Glomerular visceral epithelial cell (primary cell): ENCODE results near the gene BRI3.

Source experiments
- DNase-seq: peaks from one replicate; pipeline ENCODE4 v3.0.0-alpha.2; 2016; ENCODE audit errors: extremely low spot score

The BRI3 gene

DNA sequence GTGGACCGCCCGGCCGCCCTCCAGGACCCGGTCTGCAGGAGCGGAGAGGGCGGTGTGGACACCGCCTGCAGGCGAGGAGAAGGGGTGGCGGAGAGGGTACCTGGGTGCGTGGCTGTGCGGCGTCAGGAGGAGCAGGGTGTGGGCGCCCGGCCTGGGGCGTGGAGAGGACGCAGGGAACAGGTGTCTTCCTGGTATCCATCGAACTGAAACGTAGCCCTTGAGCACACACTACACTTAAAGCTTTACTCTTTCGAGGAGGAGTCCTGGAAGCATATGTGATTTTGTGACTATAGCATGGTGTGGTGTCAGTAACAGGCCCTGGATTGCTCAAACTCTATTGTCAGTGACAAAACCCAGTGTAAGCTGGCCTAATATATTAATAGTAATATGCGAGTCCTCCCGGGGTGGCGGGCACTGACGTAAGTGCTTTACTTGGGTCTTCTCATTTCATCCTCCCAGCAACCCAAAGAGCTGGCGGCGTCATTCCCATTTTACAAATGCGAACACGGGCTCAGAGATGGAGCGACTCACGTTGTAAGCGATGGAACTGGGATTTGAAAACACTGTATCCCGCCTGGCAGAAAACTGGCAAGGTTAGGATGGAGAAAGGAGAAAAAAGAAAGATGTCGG lies 28.9 kb upstream of the BRI3 start:
- no peak for DNase-seq

DNA sequence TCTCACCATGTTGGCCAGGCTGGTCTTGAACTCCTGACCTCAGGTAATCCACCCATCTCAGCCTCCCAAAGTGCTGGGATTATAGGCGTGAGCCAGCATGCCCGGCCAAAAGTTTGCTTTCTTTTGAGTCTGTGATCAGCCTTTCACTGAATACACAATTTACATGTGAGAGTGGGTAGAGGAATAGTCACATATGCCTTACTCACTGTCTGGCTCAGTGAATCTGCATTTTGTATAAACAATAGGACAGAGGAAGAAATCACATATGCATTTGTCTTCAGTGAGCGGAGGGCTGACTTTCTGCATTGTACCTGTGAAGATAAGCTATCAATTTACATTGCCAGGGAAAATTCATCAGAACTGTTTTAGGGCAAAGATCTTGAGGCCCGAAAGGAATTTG lies 27.0 kb upstream of the BRI3 start:
- DNase-seq = no peak

- no peak for DNase-seq
These were observed 26.4 kb upstream of the BRI3 start for GRCh38 chr7:98254951-98255610.

GRCh38 chr7:98256431-98256830 lies 25.1 kb upstream of the BRI3 start:
- DNase-seq = no peak

DNA sequence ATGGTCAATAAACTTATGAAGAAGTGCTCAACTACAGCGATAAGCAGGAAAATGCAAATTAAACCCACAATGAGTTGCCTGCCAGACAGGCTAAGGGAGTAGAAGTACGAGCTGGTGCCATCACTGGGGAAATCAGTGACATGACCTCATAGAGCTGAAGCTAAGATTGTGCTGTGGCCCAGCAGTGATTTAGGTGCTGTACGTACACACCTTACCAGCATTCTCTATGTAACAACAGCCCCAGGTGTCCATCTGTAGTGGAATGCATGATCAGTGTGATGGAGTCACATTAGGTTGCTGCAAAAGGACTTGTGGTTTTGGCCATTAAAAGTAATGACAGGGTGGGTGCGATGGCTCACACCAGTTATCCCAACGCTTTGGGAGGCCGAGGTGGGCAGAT lies 23.8 kb upstream of the BRI3 start:
- DNase-seq = no peak

- DNase-seq = peak; percentile 51
These were observed 15.6 kb upstream of the BRI3 start for GRCh38 chr7:98265841-98266271.

DNA sequence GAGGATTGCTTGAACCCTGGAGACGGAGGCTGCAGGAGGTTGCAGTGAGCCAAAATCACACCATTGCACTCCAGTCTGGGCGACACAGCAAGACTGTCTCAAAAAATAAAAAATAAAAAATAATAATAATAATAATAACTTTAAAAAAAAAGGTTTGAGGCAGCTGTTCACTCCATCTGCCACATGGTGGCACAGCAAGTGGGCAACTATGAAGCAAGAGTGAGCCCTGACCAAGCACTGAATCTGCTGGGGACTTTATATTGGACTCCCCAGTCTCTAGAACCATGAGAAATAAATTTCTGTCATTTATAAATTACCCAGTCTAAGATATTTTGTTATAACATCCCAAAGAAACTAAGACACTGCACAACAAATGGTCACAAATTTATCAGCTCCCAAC lies 14.6 kb upstream of the BRI3 start:
- no peak for DNase-seq

- no peak for DNase-seq
These were observed 14.2 kb upstream of the BRI3 start for GRCh38 chr7:98267303-98267702.

DNA sequence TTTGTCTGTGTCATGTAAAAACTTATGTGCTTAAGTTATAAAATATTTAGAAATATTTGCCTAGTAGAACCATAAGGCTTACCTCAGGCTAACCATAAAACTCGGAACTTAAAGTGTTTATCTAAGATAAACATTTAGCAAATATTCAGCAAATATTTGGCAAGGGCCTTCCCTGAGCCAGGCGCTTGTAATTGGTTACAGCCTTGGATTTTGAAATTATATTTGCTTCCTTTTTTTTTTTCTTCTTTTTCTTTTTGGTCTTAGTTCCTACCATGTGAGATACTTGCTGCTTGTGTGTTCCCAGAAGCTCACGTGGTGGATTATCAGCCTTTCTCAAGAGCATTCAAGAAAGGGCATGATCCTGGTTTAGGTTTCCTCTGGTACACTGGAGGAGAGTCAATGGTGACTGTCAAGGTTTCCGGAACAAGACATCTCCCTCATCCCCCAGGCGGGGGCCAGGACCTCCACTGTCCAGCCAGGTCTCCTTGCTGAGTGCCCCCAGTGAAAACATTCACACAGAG lies 5.2 kb upstream of the BRI3 start:
- no peak for DNase-seq

DNA sequence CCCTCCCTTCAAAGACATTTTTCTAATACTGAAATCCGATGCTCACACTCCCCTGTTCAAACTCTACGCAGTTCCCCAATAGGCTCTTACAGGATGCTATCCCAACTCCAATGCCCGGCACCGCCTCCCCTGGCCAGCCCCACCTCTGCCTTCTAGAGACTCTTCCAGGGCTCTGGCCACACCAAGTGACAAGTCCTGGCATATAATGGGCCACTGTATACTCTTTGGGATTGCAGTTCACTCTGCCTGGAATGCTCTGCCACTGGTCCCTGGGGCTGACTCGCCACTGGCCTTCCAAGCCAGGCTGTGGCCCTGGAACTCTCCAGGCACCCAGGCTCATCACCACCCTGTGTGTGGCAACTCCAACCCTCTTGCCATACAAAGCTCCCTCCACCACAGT lies 3.1 kb upstream of the BRI3 start:
- DNase-seq = no peak

DNA sequence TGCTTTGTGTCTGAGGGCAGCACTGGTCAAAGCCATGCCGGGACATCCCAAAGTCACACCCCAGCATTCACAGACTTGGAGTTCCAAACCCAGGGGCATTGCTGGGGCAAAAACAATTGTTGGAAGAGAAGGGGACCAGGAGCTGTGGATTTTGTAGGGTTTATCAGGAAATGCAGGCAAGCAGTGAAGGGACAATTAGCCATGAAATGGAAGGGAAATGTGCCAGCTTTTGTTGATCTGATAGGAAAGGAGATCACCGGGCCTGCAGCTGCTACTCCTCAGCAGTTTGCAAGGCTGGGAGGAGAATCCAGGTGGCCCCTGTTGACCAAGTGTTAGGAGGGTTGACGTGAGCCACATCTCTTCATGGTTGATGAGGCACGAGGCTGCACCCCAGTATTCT lies 2.5 kb upstream of the BRI3 start:
- no peak for DNase-seq

DNA sequence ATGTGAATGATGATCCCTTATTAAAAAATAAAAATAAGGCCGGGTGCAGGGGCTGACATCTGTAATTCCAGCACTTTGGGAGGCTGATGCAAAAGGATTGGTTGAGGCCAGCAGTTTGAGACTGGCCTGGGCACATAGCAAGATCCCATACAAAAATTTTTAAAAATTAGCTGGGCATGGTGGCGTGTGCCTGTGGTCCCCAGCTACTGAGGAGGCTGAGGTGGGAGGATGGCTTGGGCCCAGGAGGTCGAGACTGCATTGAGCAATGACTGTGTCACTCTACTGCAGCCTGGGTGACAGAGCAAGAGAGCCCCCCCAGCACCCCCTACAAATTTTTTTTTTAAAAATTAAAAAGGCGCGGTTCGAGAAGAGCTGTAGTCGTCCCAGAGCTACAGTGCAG lies 1.2 kb upstream of the BRI3 start:
- DNase-seq = no peak

DNA sequence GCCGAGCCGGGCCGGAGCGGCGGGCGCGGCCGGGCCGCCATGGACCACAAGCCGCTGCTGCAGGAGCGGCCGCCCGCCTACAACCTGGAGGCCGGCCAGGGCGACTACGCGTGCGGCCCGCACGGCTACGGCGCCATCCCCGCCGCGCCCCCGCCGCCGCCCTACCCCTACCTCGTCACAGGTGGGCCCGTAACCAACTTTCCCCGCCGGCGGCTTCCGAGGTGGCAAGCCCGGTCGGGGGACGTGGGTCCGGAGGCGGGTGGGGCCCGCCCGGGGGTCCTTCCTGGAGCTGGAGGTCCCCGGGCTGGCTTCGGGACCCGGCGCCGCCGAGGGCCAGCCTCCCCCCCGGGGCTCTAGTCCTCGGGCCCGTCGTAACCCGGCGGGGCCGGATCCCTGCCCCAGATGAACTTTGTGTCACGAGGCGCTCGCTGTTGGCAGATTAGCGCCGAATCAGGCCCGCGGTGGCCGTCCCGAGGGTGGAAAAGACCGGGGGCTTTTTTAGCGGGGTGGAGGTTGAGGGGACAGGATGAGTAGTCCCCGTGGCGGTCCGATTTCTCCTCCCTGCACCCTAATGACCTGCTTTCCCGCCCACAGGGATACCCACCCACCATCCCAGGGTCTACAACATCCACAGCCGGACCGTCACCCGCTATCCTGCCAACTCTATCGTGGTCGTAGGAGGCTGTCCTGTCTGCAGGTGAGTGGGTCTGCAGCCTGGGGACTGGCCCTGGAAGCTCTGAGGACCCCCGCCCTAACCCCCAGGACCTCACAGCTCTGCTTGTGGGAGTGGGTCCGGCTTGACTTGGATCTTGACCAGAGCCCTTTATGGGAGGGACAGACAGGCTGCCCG lies 496 bp downstream of the BRI3 start:
- no peak for DNase-seq

DNA sequence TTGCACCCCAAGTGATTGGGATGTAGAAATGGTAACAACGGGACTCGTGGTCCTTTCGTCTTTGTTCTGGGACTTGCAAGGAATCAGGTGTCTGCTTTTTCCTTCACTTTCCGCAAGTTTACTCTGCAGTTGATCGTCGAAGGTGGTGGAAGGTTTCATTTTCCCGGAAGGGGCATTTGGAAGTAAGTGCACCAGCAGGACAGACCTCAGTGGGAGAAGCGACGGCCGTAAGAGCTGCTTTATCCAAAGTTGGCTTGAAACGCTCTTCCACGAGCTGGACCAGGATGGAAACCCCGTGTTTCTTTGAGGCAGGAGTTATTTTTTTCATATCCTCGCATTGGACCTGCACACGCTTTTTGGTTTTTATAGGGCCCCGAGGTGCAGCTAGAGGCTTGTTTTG lies 1.2 kb downstream of the BRI3 start:
- DNase-seq = no peak

- peak; percentile 38 for DNase-seq
These were observed 1.8 kb downstream of the BRI3 start for GRCh38 chr7:98283127-98283886.

DNA sequence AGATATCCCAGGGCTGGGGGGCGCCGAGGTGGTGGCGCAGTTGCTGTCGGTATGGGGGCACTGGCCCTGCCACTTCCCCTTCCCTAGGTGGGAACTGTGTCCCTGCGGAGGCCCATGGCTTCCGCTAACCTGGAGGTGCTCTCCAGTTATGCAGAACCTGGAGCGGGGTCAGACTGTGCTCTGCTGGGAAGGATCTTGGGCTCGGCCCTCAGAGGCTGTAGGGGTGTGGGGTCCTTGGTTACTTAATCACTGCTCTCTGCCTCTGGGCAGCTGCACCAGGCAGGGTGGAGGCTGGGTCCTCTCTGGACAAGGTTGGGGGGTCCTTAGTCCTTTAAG lies 2.4 kb downstream of the BRI3 start:
- DNase-seq = no peak

DNA sequence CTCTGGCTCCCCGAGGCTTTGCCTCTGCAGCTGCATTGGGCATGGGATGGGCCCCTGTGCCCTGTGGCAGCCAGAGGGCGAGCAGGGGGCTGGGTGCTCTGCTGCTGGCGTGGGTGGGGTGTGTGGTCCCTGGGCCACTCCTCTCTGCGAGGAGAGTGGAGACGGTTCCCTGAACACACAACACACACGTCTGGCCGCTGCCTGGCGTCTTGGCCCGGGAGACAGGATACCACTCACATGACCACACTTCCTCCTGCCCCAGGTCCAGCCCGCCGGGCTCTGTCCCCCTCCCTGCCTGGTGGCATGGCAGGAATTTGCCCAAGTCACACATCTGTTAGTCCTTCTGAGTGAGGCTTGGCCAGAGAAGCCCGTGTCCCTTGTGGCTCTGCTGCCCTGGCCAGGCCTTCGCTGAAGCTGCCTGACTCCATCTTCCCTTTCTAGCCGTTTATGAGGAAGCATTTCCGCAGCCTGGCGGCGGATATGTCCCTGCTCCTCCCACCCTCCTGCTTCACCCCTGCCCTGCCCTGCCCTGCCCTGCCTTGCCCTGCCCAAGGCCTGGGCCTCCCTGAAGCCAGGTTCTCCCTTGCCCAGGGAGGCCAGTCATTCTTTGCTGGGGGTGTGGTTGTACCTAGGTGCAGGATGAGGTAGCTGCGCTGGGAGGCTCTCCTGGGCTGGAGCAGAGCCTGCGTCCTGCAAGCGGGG lies 3.0 kb downstream of the BRI3 start:
- peak; percentile 89 for DNase-seq

- no peak for DNase-seq
These were observed 3.9 kb downstream of the BRI3 start for GRCh38 chr7:98285157-98286092.

DNA sequence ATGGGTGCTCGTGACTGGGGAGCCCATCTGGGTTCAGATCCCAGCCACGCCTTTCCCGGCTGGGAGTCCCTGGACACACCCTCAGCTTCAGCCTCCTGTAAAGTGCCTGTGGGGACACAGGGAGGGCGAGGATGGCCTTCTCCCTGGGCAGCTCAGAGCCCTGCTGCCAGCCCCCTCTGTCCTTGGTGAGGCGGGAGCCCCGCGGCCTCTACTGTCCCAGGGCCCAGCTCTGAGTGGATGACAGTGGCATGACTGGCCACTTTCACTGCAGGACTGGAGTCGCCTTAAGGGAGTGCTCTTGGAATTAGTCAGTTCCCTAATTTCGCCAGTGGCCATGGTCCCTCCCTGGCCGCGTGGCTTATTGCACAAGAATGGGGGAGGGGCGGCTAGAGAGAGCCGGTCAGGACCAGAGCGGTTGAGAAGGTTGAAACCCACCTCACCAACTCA lies 4.6 kb downstream of the BRI3 start:
- DNase-seq = peak; percentile 35
